GM18907 (cell line): Measurements from ENCODE around the gene CREB5.
A peak's percentile ranks its signal among the peaks of the same experiment; 100 is the strongest.
"Not testable (repeated sequence)": the region's sequence is repeated elsewhere in the genome, so short reads cannot be mapped to it uniquely, and the experiment has no call there.

ENCODE experiments used
- ATAC-seq: cut with Tn5 transposase; IDR thresholded peaks from one replicate; pipeline ENCODE4 v1.9.1; 2021; ENCODE audit warnings: mild to moderate bottlenecking, moderate library complexity; ENCODE audit not compliant: unreplicated experiment

Gene CREB5

DNA sequence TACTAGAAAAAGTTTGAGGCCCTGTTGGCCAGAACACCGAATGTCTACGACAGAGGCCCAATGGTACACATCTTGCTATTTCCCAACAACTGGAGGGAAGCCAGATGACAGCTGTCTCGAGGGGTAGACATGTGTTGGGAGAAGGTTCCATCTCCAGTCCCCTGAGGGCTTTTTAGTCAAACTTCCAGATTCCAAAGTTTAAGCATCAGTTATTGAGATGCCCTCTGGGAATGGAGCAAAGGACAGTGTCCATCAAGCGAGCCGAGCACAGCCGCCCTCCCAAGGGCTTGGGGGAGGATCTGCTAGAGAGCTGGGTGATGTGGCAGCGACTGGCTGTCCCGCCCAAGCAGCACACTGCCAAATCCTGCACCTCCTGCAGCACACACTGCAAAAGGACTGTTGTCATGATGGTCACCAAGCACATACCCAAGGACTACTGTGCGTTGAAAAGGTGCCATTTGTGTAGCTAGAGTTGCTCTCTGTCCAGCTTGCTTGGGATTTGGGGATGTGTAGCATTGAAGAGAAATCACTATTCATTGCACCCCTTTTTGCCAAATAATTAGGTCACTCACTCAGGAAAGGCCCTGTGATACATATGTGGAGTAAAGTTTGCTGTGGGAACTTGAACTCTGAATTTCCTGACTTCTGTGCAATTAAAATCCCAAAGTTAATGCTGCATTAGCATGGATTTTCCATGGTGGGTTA, 381.2 kb downstream of the CREB5 start:
- ATAC-seq: no peak

GRCh38 chr7:28798274-28798673, 386.0 kb downstream of the CREB5 start:
- ATAC-seq: no peak

- no peak for ATAC-seq
Observed at GRCh38 chr7:28799619-28800018, 387.3 kb downstream of the CREB5 start.

DNA sequence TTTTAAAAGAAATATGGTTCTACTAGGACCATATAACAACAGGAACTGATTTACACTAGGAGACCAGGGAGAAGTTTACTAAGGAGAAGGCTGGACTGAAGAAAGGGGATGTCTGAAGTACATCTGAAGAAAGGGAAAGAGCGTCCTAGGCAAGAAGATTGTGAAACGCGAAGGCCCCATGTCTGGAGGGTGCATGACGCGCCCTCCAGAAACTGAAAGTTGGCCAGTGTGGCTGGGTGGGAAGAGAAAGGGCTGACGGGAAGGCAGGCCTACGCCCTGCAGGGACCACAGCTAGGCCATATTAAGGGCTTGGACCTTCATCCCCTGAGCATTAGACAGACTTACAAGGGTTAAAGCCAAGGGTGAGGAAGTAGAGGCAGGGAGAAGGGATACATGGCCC, 387.8 kb downstream of the CREB5 start:
- no peak for ATAC-seq

DNA sequence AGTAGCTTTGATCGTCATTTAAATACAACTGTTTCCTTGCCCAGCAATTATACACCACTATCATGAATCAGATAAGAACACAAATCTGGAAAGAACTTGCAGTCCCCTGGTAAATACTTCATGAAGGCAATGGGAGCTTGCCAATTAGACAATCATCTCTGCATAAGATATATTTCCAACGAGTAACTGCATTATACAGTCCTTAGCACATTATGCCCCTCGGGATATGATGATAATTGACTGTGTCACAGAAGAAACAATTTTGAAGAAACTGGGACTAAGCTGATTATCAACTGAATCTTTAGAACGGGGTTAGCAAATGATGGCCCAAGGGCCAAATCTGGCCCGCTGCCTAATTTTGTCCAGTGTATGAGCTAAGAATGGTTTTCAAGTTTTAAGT, 390.1 kb downstream of the CREB5 start:
- no peak for ATAC-seq

DNA sequence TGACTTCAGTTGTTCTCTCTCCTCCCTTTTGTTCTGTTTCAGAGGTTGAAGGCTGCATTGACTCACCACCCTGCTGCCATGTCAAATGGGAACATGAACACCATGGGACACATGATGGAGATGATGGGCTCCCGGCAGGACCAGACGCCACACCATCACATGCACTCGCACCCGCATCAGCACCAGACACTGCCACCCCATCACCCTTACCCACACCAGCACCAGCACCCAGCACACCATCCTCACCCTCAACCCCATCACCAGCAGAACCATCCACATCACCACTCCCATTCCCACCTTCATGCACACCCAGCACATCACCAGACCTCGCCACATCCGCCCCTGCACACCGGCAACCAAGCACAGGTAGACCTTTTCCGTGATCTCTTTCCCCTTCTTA, 391.8 kb downstream of the CREB5 start:
- no peak for ATAC-seq

- ATAC-seq: no peak
Observed at GRCh38 chr7:28804990-28805389, 392.7 kb downstream of the CREB5 start.

DNA sequence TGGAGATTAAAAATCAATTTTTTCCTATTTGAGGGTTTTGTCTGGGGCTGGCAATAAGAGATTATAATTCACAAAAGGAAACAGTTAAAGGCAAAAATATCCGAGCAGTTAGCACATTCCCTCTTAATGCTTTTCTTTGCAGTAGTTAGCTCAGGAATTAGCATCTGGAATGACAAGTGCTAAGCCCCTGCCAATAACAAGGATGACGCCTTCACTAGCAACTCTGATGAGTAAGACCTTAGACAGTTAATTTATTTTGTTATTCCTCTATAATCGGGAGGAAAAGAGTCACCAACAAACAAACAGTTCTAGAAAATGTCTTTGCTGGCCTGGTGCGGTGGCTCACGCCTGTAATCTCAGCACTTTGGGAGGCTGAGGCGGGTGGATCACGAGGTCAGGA, 394.5 kb downstream of the CREB5 start:
- no peak for ATAC-seq

- ATAC-seq: no peak
Observed at GRCh38 chr7:28807396-28807994, 395.2 kb downstream of the CREB5 start.

DNA sequence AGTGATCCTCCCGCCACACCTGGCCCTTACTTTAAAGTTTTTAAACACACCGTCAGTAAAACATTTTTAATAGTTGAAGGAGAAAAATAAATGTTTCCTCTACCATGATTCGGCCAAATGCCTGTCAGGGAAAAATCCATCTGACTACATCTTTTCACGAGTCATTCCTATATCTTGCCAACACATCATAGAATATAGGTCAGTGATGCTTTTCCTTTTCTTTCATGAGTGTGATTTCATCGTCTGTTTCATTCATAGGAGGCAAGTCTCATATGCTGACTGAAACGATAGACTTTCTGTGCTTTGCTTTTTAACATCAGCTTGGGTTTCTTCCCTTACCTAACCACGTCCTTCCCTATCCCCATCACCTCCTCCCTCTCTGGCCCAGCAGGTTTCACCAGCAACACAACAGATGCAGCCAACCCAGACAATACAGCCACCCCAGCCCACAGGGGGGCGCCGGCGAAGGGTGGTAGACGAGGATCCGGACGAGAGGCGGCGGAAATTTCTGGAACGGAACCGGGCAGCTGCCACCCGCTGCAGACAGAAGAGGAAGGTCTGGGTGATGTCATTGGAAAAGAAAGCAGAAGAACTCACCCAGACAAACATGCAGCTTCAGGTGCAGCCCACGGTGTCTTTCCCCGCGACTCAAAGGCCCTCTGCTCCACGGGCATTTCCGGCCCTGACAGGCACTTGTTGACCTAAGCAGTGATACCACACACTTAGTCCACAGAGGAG, 396.6 kb downstream of the CREB5 start:
- peak; percentile 22 for ATAC-seq

DNA sequence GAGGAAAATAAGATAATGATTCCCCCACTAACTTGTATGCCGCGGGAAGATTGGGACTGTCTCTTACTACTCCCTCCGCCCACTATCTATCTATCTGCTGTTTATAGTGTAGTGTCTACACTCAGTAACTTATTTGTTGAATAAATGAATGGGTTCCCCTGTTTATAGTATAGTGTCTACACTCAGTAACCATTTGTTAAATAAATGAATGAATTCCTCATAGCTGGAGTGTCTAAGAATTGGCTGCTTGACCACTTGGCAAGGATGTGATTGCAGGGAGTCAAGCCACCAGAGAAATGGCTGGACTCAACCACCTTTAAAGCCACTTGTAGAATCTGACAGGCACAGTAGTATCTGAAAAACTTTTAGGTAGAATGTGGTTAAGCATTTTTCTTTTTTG, 398.7 kb downstream of the CREB5 start:
- no peak for ATAC-seq

DNA sequence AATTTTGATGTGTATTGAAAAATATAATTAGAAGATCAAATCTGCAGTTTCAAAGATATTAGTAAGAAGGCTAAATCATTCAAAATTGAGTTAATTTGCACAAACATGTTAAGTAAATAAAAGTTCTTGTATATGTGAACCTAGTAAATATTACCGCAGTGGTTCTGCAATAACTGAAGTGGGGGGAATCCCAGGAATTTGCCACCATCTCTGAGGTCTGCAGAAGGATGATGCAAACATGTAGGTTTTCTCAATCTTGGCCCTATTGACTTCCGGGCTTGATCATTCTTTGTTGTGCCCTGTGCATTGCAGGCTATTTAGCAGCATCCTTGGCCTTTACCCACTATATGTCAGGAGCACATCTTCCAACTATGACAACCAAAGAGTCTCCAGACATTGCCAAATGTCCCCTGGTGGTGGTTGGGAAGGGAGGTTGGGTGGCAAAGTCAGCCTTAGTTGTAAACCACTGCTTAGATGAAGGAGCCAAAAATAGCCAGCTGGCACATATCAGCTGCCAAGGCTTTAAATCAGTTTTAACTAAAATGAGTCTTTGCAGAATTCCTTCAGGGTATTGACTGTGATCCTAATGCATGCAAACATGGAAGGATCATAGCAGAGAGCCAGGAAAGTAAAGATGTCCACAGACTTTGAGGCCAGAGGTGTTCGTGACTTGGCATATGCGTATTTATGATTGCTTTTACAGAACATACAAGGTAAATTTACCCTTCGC, 399.5 kb downstream of the CREB5 start:
- no peak for ATAC-seq

DNA sequence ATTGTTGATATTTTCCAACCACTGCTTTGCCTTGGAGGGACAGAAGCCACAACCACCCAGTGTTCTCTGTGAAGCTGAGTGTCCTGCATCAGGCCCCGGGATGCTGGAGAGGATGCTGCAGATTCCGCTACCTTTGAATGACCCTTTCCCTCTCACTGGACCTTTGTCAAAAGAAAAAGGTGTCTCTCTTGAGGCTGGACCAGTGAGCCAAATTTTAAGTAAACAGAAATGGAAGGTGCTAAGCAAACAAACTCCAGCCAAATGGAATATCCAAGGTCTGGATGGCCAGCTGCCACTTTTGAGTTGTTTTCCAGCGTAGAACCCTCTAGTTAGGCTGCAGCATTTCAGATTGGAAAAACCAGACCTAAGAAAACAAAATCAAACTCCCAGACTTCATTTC, 400.3 kb downstream of the CREB5 start:
- no peak for ATAC-seq

DNA sequence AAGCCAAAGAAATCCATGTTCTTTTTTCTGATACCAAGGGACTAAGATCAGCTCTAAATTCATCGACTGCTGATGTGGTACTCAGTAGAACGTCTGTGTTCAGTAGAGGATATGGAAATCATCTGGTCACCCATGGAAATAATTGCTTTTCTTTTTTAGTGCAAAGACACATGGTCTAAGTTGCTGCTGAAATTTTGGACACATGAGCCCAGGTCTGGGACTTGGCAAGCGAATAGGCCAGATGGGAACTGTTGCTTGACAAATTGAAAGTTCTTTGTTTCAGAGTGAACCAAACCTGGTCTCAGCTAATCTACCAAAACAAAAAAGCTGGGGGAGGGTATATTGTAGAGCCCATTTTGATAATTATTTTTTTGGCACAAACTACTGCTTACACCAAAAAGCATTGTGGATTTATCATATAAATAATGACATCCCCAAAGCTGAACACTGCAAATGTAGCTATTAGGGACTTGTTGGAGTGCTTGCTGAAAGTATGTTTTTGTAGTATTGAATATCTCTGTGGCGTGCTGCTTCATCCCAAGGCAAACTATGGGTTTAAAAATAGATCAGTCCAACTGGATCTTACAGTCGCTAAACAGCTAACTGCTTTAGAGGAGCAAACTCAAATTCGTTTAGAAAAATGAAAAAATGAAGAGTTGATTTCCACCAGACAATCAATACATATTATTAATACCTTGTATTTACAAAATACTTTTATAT, 401.1 kb downstream of the CREB5 start:
- no peak for ATAC-seq

DNA sequence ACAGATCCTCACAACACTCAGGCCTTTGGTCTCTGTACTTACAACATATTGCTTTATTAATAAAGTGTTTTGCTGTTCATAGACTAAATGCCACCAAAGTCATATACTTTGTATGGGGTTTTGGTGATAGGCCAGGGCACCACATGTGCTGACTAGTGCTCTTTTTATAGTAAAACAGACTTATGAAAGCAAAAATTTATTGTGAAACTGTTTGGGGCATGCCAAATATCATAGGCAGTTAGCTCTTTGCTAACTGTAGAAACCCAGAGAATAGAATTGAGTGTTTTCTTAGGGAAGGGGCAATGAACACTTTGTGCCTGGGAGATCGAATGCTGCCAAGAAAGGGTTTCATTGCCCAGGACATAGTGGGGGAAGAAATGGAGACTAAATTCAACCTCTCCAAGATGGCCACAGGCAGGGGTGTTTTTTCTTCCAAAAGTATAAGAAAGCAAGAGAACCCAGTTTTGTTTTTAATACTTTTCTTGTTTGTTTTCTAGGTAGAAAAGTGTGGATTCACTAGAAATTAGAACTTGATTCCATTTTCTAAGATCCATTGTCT, 403.1 kb downstream of the CREB5 start:
- ATAC-seq: peak; percentile 42

DNA sequence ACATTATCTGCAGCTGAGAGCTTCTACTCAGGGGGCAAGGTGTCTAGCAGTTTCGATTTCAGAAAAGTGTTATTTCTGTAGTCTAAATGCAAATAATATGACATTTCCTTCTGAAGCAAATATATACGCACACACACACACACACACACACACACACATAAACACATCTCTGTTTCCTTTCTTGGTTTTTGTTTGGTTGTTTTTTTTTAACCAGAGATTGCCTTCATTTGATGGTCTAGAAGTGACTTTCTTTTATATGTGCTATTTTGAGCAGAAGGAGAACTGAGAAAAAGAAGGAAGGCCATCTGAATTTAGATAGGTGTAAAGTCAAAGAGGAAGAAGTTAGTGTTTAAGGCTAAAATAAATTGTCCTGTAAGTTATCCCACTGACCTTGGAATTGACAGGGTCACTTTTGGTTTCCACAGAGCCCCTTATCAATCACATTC, 403.6 kb downstream of the CREB5 start:
- peak; percentile 84 for ATAC-seq

DNA sequence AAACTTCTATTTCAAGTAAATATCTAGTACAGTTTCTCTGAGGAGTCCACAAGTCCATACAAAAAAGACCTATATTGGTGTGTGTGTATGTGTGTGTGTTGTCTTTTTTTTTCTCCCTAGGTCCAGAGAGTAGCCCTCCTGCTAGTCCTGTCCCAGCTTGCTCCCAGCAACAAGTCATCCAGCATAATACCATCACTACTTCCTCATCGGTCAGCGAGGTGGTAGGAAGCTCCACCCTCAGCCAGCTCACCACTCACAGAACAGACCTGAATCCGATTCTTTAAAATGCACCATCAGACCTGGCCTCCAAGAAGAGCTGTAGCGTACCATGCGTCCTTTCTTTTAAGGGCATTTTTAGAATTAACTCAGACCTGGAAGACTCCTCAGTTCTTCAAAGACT, 406.7 kb downstream of the CREB5 start:
- no peak for ATAC-seq

DNA sequence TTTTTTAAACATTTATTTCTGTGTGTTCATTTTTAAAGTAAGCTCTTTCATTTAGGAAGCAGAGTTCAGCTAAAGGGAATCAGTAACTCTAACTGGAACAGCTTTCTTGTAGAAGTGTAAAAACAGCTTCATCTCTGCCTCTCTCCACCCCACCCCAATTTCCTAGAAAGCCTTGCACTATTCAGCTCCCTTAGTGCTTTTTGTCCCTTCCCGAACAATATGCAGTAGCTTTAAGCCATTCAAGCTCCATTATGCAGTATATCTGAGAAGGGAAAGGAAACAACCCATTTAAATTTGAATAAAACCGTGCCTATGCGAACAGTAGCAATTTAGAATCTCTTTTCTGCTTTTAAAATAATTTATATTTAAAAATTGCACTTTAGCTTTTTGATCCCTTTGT, 411.3 kb downstream of the CREB5 start:
- ATAC-seq: no peak

DNA sequence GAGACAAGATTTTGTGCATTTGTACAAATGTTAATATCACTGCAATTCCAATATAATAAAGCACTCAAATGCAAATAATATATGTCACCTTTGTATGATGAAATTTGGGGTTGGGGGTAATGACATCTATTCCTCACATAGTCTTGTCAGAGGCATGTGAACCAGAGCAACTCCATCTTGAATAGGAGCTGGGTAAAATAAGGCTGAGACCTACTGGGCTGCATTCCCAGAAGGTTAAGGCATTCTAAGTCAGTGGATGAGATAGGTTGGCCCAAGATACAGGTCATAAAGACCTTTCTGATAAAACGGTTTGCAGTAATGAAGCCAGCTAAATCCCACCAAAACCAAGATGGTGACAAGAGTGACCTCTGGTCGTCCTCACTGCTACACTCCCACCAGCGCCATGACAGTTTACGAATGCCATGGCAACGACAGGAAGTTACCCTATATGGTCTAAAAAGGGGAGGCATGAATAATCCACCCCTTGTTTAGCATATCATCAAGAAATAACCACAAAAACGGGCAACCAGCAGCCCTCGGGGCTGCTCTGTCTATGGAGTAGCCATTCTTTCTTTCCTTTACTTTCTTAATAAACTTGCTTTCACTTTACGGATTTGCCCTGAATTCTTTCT, 413.6 kb downstream of the CREB5 start:
- not testable (repeated sequence) for ATAC-seq

GRCh38 chr7:28830846-28831245, 418.5 kb downstream of the CREB5 start:
- ATAC-seq: no peak
